Liver (tissue), 9 donors: ENCODE data around the gene CHP2. TPM values are rescaled to one million over a fixed set of nuclear protein-coding genes. Genes with fewer than 3 reads are reported as not detected.

Experiments used
- DNase-seq: peaks from one replicate; pipeline ENCODE4 v3.0.0-alpha.2; 2017; ENCODE audit warnings: low spot score
- H3K27ac ChIP-seq, 2 donors: one replicate each; pipeline ENCODE4 v1.7.0; 2013; ENCODE audit warnings: inconsistent platforms in 2 of 2, low read length in 2 of 2, control low read depth in 1 of 2, low read depth in 1 of 2, mild to moderate bottlenecking in 1 of 2
- H3K27me3 ChIP-seq, 4 donors: one replicate each; pipeline versions ENCODE4 v1.6.1 to v1.7.0; 2013; ENCODE audit warnings: low read length in 3 of 4, inconsistent platforms in 1 of 4, mild to moderate bottlenecking in 1 of 4, moderate library complexity in 1 of 4; ENCODE audit not compliant: control insufficient read depth in 4 of 4, insufficient read depth in 4 of 4
- H3K36me3 ChIP-seq, 4 donors: one replicate each; pipeline versions ENCODE4 v1.6.1 to v1.7.0; 2013; ENCODE audit warnings: low read length in 3 of 4, mild to moderate bottlenecking in 3 of 4, low read depth in 1 of 4, moderate library complexity in 1 of 4; ENCODE audit not compliant: control insufficient read depth in 4 of 4, insufficient read depth in 3 of 4
- H3K4me1 ChIP-seq, 4 donors: one replicate each; pipeline versions ENCODE4 v1.6.1 to v1.7.0; 2013; ENCODE audit warnings: low read length in 3 of 4, mild to moderate bottlenecking in 3 of 4, moderate library complexity in 1 of 4; ENCODE audit not compliant: control insufficient read depth in 4 of 4, insufficient read depth in 4 of 4
- H3K4me3 ChIP-seq, 3 donors: one replicate each; pipeline versions ENCODE4 v1.6.1 to v1.7.0; 2013; ENCODE audit warnings: low read length in 3 of 3, control low read depth in 1 of 3, low read depth in 1 of 3, mild to moderate bottlenecking in 1 of 3
- H3K9ac ChIP-seq, 2 donors: one replicate each; pipeline ENCODE4 v1.7.0; 2013; ENCODE audit warnings: low read length in 2 of 2, mild to moderate bottlenecking in 2 of 2, moderate library complexity in 2 of 2, control low read depth in 1 of 2, low read depth in 1 of 2
- H3K9me3 ChIP-seq, 4 donors: one replicate each; pipeline versions ENCODE4 v1.6.1 to v1.7.0; 2013; ENCODE audit warnings: low read length in 3 of 4; ENCODE audit not compliant: control insufficient read depth in 4 of 4
- ATF3 ChIP-seq: IDR thresholded peaks from 2 replicates; pipeline ENCODE4 v1.6.1; 2016; ENCODE audit warnings: antibody characterized with exemption
- CTCF ChIP-seq: fragments of 150-350 bp; IDR thresholded peaks from 2 replicates; pipeline ENCODE4 v1.5.1; 2017; ENCODE audit warnings: improper control_type of control experiment, low read depth, low read length; ENCODE audit not compliant: missing input control
- EGR1 ChIP-seq, 2 donors: IDR thresholded peaks; 2 replicates each; pipeline ENCODE4 v1.6.1; 2016 to 2018; ENCODE audit warnings: antibody characterized with exemption in 2 of 2, low read depth in 2 of 2
- FOXA1 ChIP-seq: IDR thresholded peaks from 2 replicates; pipeline ENCODE4 v1.6.1; 2016; ENCODE audit warnings: antibody characterized with exemption
- FOXA2 ChIP-seq: IDR thresholded peaks from 2 replicates; pipeline ENCODE4 v1.6.1; 2016; ENCODE audit warnings: antibody characterized with exemption
- GABPA ChIP-seq, 2 donors: IDR thresholded peaks in 1 of 2; conservative IDR thresholded peaks in 1 of 2; 2 replicates each; pipeline ENCODE4 v1.6.1; 2016; ENCODE audit warnings: antibody characterized with exemption in 2 of 2, mild to moderate bottlenecking in 1 of 2, moderate library complexity in 1 of 2
- HNF4A ChIP-seq, 2 donors: conservative IDR thresholded peaks; 2 replicates each; pipeline ENCODE4 v1.6.1; 2016; ENCODE audit warnings: antibody characterized with exemption in 2 of 2, mild to moderate bottlenecking in 2 of 2
- HNF4G ChIP-seq: IDR thresholded peaks from 2 replicates; pipeline ENCODE4 v1.6.1; 2016; ENCODE audit warnings: antibody characterized with exemption
- JUND ChIP-seq, 2 donors: IDR thresholded peaks; 2 replicates each; pipeline ENCODE4 v1.6.1; 2016; ENCODE audit warnings: antibody characterized with exemption in 2 of 2
- MAX ChIP-seq: IDR thresholded peaks from 2 replicates; pipeline ENCODE4 v1.6.1; 2016; ENCODE audit warnings: antibody characterized with exemption
- NR2F2 ChIP-seq: IDR thresholded peaks from 2 replicates; pipeline ENCODE4 v1.6.1; 2016; ENCODE audit warnings: antibody characterized with exemption
- RAD21 ChIP-seq, 2 donors: IDR thresholded peaks; 2 replicates each; pipeline ENCODE4 v1.6.1; 2016; ENCODE audit warnings: antibody characterized with exemption in 2 of 2, mild to moderate bottlenecking in 2 of 2
- REST ChIP-seq: IDR thresholded peaks from 2 replicates; pipeline ENCODE4 v1.6.1; 2016; ENCODE audit warnings: antibody characterized with exemption, mild to moderate bottlenecking
- RXRA ChIP-seq, 2 donors: IDR thresholded peaks; 2 replicates each; pipeline ENCODE4 v1.6.1; 2017 to 2018; ENCODE audit warnings: antibody characterized with exemption in 2 of 2, mild to moderate bottlenecking in 1 of 2
- SP1 ChIP-seq: IDR thresholded peaks from 2 replicates; pipeline ENCODE4 v1.6.1; 2018; ENCODE audit warnings: antibody characterized with exemption, mild to moderate bottlenecking
- TAF1 ChIP-seq: conservative IDR thresholded peaks from 2 replicates; pipeline ENCODE4 v1.6.1; 2016; ENCODE audit warnings: antibody characterized with exemption, mild to moderate bottlenecking
- WGBS: extraction: QIAGEN DNeasy Blood & Tissue Kit; methylation state at CpG from one replicate; pipeline ENCODE4 v1.1.7; 2013; 5-methylcytosine and 5-hydroxymethylcytosine counted together
- polyA plus RNA-seq, 2 donors: library from polyadenylated mRNA; stranded (reverse) in 1 of 2; unstranded in 1 of 2; fragments of 200-250 nt in 1 of 2; fragments of >200 nt in 1 of 2; fragmentation: Nextera tagmentation in 1 of 2; extraction: Ambion mirVana in 1 of 2; gene quantifications; one replicate each; pipeline versions ENCODE4 v1.2.1 to v1.2.3, GENCODE V29; 2013 to 2015
- total RNA-seq, 2 donors: library from RNA; depleted of rRNA; stranded (reverse); fragments of >200 nt; gene quantifications; one replicate each; pipeline ENCODE4 v1.2.3, GENCODE V29; 2014
- donor health status: healthy.
- donor health status: healthy.
- donor health status: healthy.
- donor health status: healthy.
- donor health status: healthy.

Gene CHP2
- total and polyA plus RNA-seq, 4 donors: not detected

- peaks cover 0 to 4% (median 0%) of the 10 kb centered on the region in 4 donors for H3K27me3 ChIP-seq
- 62% methylated on average over 3 of the region's 3 CpGs for WGBS
Measured at GRCh38 chr16:23724785-23725131, 30.1 kb upstream of the CHP2 start.

GRCh38 chr16:23726710-23727109 is 28.1 kb upstream of the CHP2 start:
- WGBS: 85% methylated on average over 3 of the region's 3 CpGs
- TF ChIP-seq CTCF: no peak
- no peak for TF ChIP-seq JUND (IDR thresholded peaks at IDR 0.05)
- TF ChIP-seq FOXA2: no peak
- no peak for TF ChIP-seq HNF4A (conservative IDR thresholded peaks at IDR 0.05)
- no peak for TF ChIP-seq RAD21 (IDR thresholded peaks at IDR 0.05)
- no peak for TF ChIP-seq EGR1 (IDR thresholded peaks at IDR 0.05; ENCODE audit: low read depth in 2 of 2)
- TF ChIP-seq GABPA (IDR thresholded peaks at IDR 0.05 in 1 of 2, conservative IDR thresholded peaks at IDR 0.05 in 1 of 2): no peak
- TF ChIP-seq MAX: no peak
- Histone ChIP-seq H3K9me3 (peaks cover 0 to 3% (median 0%) of the 10 kb centered on the region in 4 donors), H3K9ac (no peak overlapping the region), H3K4me1 (no peaks in the 10 kb centered on the region), H3K27ac (no peak overlapping the region), H3K4me3 (no peak overlapping the region), H3K36me3 (no peaks in the 10 kb centered on the region), H3K27me3 (no peaks in the 10 kb centered on the region)
- DNase-seq: no peak

More at GRCh38 chr16:23724785-23725131, 30.1 kb upstream of the CHP2 start:
- Histone ChIP-seq H3K36me3 (no peaks in the 10 kb centered on the region), H3K27ac (no peak overlapping the region), H3K4me3 (no peak overlapping the region), H3K9ac (no peak overlapping the region), H3K9me3 (peaks cover 0 to 3% (median 0%) of the 10 kb centered on the region in 4 donors), H3K4me1 (no peaks in the 10 kb centered on the region)
- TF ChIP-seq MAX (no peak), TAF1 (no peak), NR2F2 (no peak), FOXA1 (no peak), REST (no peak), HNF4G (no peak)
- DNase-seq: no peak

- 58% methylated on average over 10 of the region's 10 CpGs for WGBS
- Histone ChIP-seq H3K9me3 (peaks cover 0 to 1% (median 0%) of the 10 kb centered on the region in 4 donors), H3K27ac (no peak overlapping the region), H3K27me3 (no peaks in the 10 kb centered on the region), H3K9ac (no peak overlapping the region), H3K36me3 (no peaks in the 10 kb centered on the region), H3K4me3 (no peak overlapping the region), H3K4me1 (no peaks in the 10 kb centered on the region)
- DNase-seq: no peak
- TF ChIP-seq RXRA (IDR thresholded peaks at IDR 0.05) (no peak), NR2F2 (no peak), RAD21 (IDR thresholded peaks at IDR 0.05) (no peak), FOXA2 (no peak), HNF4A (conservative IDR thresholded peaks at IDR 0.05) (no peak), TAF1 (no peak), GABPA (IDR thresholded peaks at IDR 0.05 in 1 of 2, conservative IDR thresholded peaks at IDR 0.05 in 1 of 2) (no peak), FOXA1 (no peak), ATF3 (no peak), HNF4G (no peak), EGR1 (IDR thresholded peaks at IDR 0.05; ENCODE audit: low read depth in 2 of 2) (no peak), SP1 (no peak), REST (no peak)
Measured at GRCh38 chr16:23728112-23728477, 26.7 kb upstream of the CHP2 start.
